HCT116 (cell line): ENCODE measurements around the gene PROX1. TPM values are rescaled to one million over a fixed set of nuclear protein-coding genes. Genes with fewer than 3 reads are reported as not detected.

Experiments
- ATAC-seq: fragments of 200-7000 bp; cut with Tn5 transposase; 2 replicates; pipeline ENCODE4 v1.9.1; 2020; ENCODE audit warnings: mild to moderate bottlenecking, moderate library complexity
- BruUV-seq: library from RNA; stranded (reverse); fragments of 400-500 nt; replicated peaks from 2 replicates; lab custom pipeline; 2021; lab: Mats Ljungman, UMichigan
- CTCF ChIA-PET: fragments of 300-600 bp; sonication (Branson Sonifier 250); formaldehyde crosslinking; loops from one replicate; lab custom pipeline; 2021; ENCODE audit warnings: antibody characterized with exemption; lab: Charles Lee
- POLR2A ChIA-PET: fragments of 300-600, 350-600 bp; sonication (Branson Sonifier 250); formaldehyde crosslinking; loops from one replicate; lab custom pipeline; 2021; ENCODE audit warnings: antibody characterized with exemption; lab: Charles Lee
- RAD21 ChIA-PET, 2 experiments: fragments of 300-600 bp; sonication (Branson Sonifier 250); formaldehyde crosslinking; loops; one replicate each; lab custom pipeline; 2023; ENCODE audit warnings: low total read pairs in 2 of 2; ENCODE audit not compliant: uncharacterized antibody in 2 of 2, unreplicated experiment in 2 of 2, low non-redundant PET in 1 of 2; lab: Charles Lee
- DNase-seq: peaks from one replicate; pipeline ENCODE4 v3.0.0-alpha.2; 2010; ENCODE audit warnings: low read depth, low spot score
- H2AFZ ChIP-seq: fragments of 200-600 bp; shearing (Covaris generic), sonication (generic); 2 replicates; pipeline ENCODE4 v1.6.1; 2017; ENCODE audit warnings: low read depth, mixed run types, mixed read lengths, antibody characterized with exemption, low read length; ENCODE audit not compliant: poor library complexity, severe bottlenecking
- H3K27ac ChIP-seq: 2 replicates; pipeline ENCODE4 v1.5.1; 2012; ENCODE audit warnings: low read depth, low read length
- H3K27me3 ChIP-seq: fragments of 200-600 bp; sonication (generic); 2 replicates; pipeline ENCODE4 v1.6.1; 2016; ENCODE audit warnings: mixed run types, low read length, mixed read lengths; ENCODE audit not compliant: insufficient read depth
- H3K36me3 ChIP-seq, 2 experiments: fragments of 200-500 bp in 1 of 2; fragments of 200-600 bp in 1 of 2; sonication (Bioruptor generic) in 1 of 2; sonication (generic) in 1 of 2; 2 replicates each; pipeline versions ENCODE4 v1.5.1 to v1.6.1; 2014 to 2016; ENCODE audit warnings: low read length in 2 of 2, inconsistent platforms in 1 of 2, mixed read lengths in 1 of 2, mixed run types in 1 of 2; ENCODE audit not compliant: insufficient read depth in 2 of 2, control insufficient read depth in 1 of 2
- H3K4me1 ChIP-seq, 2 experiments: fragments of 200-600 bp in 1 of 2; sonication (generic) in 1 of 2; 2 replicates each; pipeline versions ENCODE4 v1.5.1 to v1.6.1; 2012 to 2017; ENCODE audit warnings: low read length in 2 of 2, inconsistent platforms in 1 of 2, mild to moderate bottlenecking in 1 of 2, mixed read lengths in 1 of 2, mixed run types in 1 of 2, moderate library complexity in 1 of 2; ENCODE audit not compliant: insufficient read depth in 2 of 2, control insufficient read depth in 1 of 2
- H3K4me2 ChIP-seq: fragments of 200-600 bp; sonication (generic); 2 replicates; pipeline ENCODE4 v1.6.1; 2017; ENCODE audit warnings: mixed run types, low read length, mixed read lengths
- H3K4me3 ChIP-seq, 2 experiments: fragments of 200-600 bp in 1 of 2; sonication (generic) in 1 of 2; replicated peaks in 1 of 2; 2 replicates each; pipeline ENCODE4 v1.5.1; 2011 to 2016; ENCODE audit warnings: low read length in 2 of 2, control low read depth in 1 of 2, low read depth in 1 of 2, mild to moderate bottlenecking in 1 of 2, mixed read lengths in 1 of 2, mixed run types in 1 of 2
- H3K79me2 ChIP-seq: fragments of 200-600 bp; sonication (generic); 2 replicates; pipeline ENCODE4 v1.6.1; 2017; ENCODE audit warnings: mild to moderate bottlenecking, mixed run types, low read length, moderate library complexity, mixed read lengths; ENCODE audit not compliant: insufficient read depth
- H3K9ac ChIP-seq: fragments of 200-600 bp; sonication (generic); 2 replicates; pipeline ENCODE4 v1.6.1; 2016; ENCODE audit warnings: low read length, mixed read lengths
- H3K9me2 ChIP-seq: fragments of 200-600 bp; sonication (generic), shearing (Covaris generic); 2 replicates; pipeline ENCODE4 v1.6.1; 2017; ENCODE audit warnings: mixed run types, mild to moderate bottlenecking, moderate library complexity; ENCODE audit not compliant: insufficient read depth
- H3K9me3 ChIP-seq, 2 experiments: fragments of 200-500 bp in 1 of 2; fragments of 200-600 bp in 1 of 2; sonication (Bioruptor generic) in 1 of 2; sonication (generic) in 1 of 2; 2 replicates each; pipeline ENCODE4 v1.6.1; 2014 to 2017; ENCODE audit warnings: low read length in 2 of 2, mixed read lengths in 2 of 2, inconsistent platforms in 1 of 2, low read depth in 1 of 2, mild to moderate bottlenecking in 1 of 2, mixed run types in 1 of 2, moderate library complexity in 1 of 2; ENCODE audit not compliant: control insufficient read depth in 1 of 2, insufficient read depth in 1 of 2
- H4K20me1 ChIP-seq: fragments of 200-600 bp; sonication (generic), shearing (Covaris generic); 2 replicates; pipeline ENCODE4 v1.6.1; 2017; ENCODE audit warnings: mixed run types, mild to moderate bottlenecking, moderate library complexity; ENCODE audit not compliant: insufficient read depth
- CBX3 ChIP-seq: IDR thresholded peaks from 2 replicates; pipeline ENCODE4 v1.6.1; 2012; ENCODE audit warnings: low read depth
- CEBPB ChIP-seq: IDR thresholded peaks from 2 replicates; pipeline ENCODE4 v1.6.1; 2012; ENCODE audit warnings: low read depth
- EZH2 ChIP-seq: fragments of 200-600 bp; sonication (generic); IDR thresholded peaks from 2 replicates; pipeline ENCODE4 v1.6.1; 2017; ENCODE audit warnings: antibody characterized with exemption, mixed run types
- EZH2phosphoT487 ChIP-seq: fragments of 200-600 bp; IDR thresholded peaks from 2 replicates; pipeline ENCODE4 v1.6.1; 2018; ENCODE audit warnings: antibody characterized with exemption, borderline replicate concordance
- MAX ChIP-seq: IDR thresholded peaks from 2 replicates; pipeline ENCODE4 v1.6.1; 2012
- REST ChIP-seq: IDR thresholded peaks from 2 replicates; pipeline ENCODE4 v1.6.1; 2012; ENCODE audit warnings: low read depth
- SRF ChIP-seq: IDR thresholded peaks from 2 replicates; pipeline ENCODE4 v1.6.1; 2012; ENCODE audit warnings: low read depth
- YY1 ChIP-seq: IDR thresholded peaks from 2 replicates; pipeline ENCODE4 v1.6.1; 2011; ENCODE audit warnings: low read length, low read depth, moderate library complexity, mild to moderate bottlenecking; ENCODE audit not compliant: insufficient replicate concordance; ENCODE audit errors: extremely low read depth
- intact Hi-C: fragments of 100-400 bp; cut with micrococcal nuclease; formaldehyde crosslinking; loops from 2 replicates; pipeline ENCODE4 v1.10.0; 2022
- total RNA-seq: library from RNA; stranded (reverse); gene quantifications from one replicate; pipeline ENCODE4 v1.2.1, GENCODE V29; 2021; ENCODE audit not compliant: unreplicated experiment

Gene PROX1
- total RNA-seq, 1 experiment from 2014 or later: 0.22 TPM

- no peak for TF ChIP-seq REST
- no peak for TF ChIP-seq EZH2phosphoT487
- TF ChIP-seq MAX: no peak
- TF ChIP-seq CBX3: no peak
- TF ChIP-seq YY1: no peak
- TF ChIP-seq EZH2: no peak
- no peak for TF ChIP-seq CEBPB
- TF ChIP-seq, all 23 proteins: peak for 0
Observed at GRCh38 chr1:214013614-214014377, 26.0 kb downstream of the PROX1 start (continued).

- no peak overlapping the region for H2AFZ ChIP-seq
- ATAC-seq (no peak), DNase-seq (no peak)
- H3K4me3 ChIP-seq: no peak overlapping the region
- CTCF ChIA-PET: no interaction called here
- no peak overlapping the region for H3K9ac ChIP-seq
- no peak for TF ChIP-seq MAX
- no peak for TF ChIP-seq SRF
- POLR2A ChIA-PET: no interaction called here
- H3K4me1 ChIP-seq: no peaks in the 10 kb centered on the region
- H3K27me3 ChIP-seq: peaks cover 5% of the 10 kb centered on the region; the same call in 1 of the 2 replicates
- no peaks in the 10 kb centered on the region for H3K36me3 ChIP-seq
- H3K9me2 ChIP-seq: peaks cover 6% of the 10 kb centered on the region; the same call in 1 of the 2 replicates
- BruUV-seq: no TSS peak
- no peak overlapping the region for H3K27ac ChIP-seq
- H3K4me2 ChIP-seq: no peak overlapping the region
- RAD21 ChIA-PET: no interaction called here
- no peaks in the 10 kb centered on the region for H3K9me3 ChIP-seq
- H4K20me1 ChIP-seq: no peaks in the 10 kb centered on the region
- intact Hi-C loops: no loop called here
- H3K79me2 ChIP-seq: no peaks in the 10 kb centered on the region
Observed at GRCh38 chr1:214014730-214015129, 27.0 kb downstream of the PROX1 start.
